IMR-90 (cell line): ENCODE data around the gene ABTB1. TPM values are rescaled to one million over a fixed set of nuclear protein-coding genes. Genes with fewer than 3 reads are reported as not detected.
A peak's percentile ranks its signal among the peaks of the same experiment; 100 is the strongest.

ENCODE experiments used
- ATAC-seq: fragments of 200-7000 bp; cut with Tn5 transposase; 2 replicates; pipeline ENCODE4 v1.9.1; 2020; ENCODE audit warnings: low read depth, mild to moderate bottlenecking, moderate library complexity
- BruUV-seq: library from RNA; stranded (reverse); fragments of 400-500 nt; replicated peaks from 2 replicates; lab custom pipeline; 2021; lab: Mats Ljungman, UMichigan
- CTCF ChIA-PET: fragments of 300-600 bp; formaldehyde crosslinking; extraction: SDS; loops from one replicate; lab custom pipeline; 2021; ENCODE audit warnings: antibody characterized with exemption; lab: Yijun Ruan, JAX
- POLR2A ChIA-PET: fragments of 300-600 bp; sonication (Branson Sonifier 250); formaldehyde crosslinking; loops from one replicate; lab custom pipeline; 2022; ENCODE audit warnings: antibody characterized with exemption; ENCODE audit not compliant: unreplicated experiment; lab: Charles Lee
- DNase-seq: peaks from one replicate; pipeline ENCODE4 v3.0.0; 2013
- H2AFZ ChIP-seq: replicated peaks from 2 replicates; pipeline ENCODE3; 2013; ENCODE audit warnings: low read length, mild to moderate bottlenecking; ENCODE audit not compliant: poor library complexity
- H2AK5ac ChIP-seq: 2 replicates; pipeline ENCODE4 v1.6.1; 2013; ENCODE audit warnings: low read depth, low read length, inconsistent platforms
- H2AK9ac ChIP-seq: replicated peaks from 2 replicates; pipeline ENCODE3; 2013; ENCODE audit warnings: mild to moderate bottlenecking, low read depth, low read length, moderate library complexity; ENCODE audit not compliant: poor library complexity
- H2BK120ac ChIP-seq: 2 replicates; pipeline ENCODE4 v1.6.1; 2013; ENCODE audit warnings: low read depth, low read length, inconsistent platforms
- H2BK15ac ChIP-seq: 3 replicates; pipeline ENCODE4 v1.6.1; 2013; ENCODE audit warnings: low read depth, low read length, inconsistent platforms
- H2BK20ac ChIP-seq: 2 replicates; pipeline ENCODE4 v1.6.1; 2013; ENCODE audit warnings: low read depth, mild to moderate bottlenecking, inconsistent platforms, low read length, moderate library complexity
- H2BK5ac ChIP-seq: 2 replicates; pipeline ENCODE4 v1.6.1; 2013; ENCODE audit warnings: mild to moderate bottlenecking, low read depth, low read length, inconsistent platforms; ENCODE audit not compliant: poor library complexity, severe bottlenecking
- H3K14ac ChIP-seq: replicated peaks from 2 replicates; pipeline ENCODE4 v1.6.1; 2013; ENCODE audit warnings: low read depth, low read length, inconsistent platforms
- H3K18ac ChIP-seq: 2 replicates; pipeline ENCODE4 v1.6.1; 2013; ENCODE audit warnings: low read depth, low read length, control low read depth
- H3K23ac ChIP-seq: 2 replicates; pipeline ENCODE4 v1.6.1; 2013; ENCODE audit warnings: low read depth, low read length, inconsistent platforms
- H3K27ac ChIP-seq: 2 replicates; pipeline ENCODE4 v1.5.1; 2013; ENCODE audit warnings: mild to moderate bottlenecking, control low read depth, low read length; ENCODE audit not compliant: insufficient read depth
- H3K27me3 ChIP-seq: 2 replicates; pipeline ENCODE4 v1.6.1; 2013; ENCODE audit warnings: low read length; ENCODE audit not compliant: control insufficient read depth, insufficient read depth
- H3K36me3 ChIP-seq: 2 replicates; pipeline ENCODE4 v1.6.1; 2013; ENCODE audit warnings: low read length, mixed read lengths; ENCODE audit not compliant: control insufficient read depth, insufficient read depth
- H3K4ac ChIP-seq: 2 replicates; pipeline ENCODE4 v1.6.1; 2013; ENCODE audit warnings: low read depth, low read length, inconsistent platforms
- H3K4me1 ChIP-seq: 2 replicates; pipeline ENCODE4 v1.6.1; 2013; ENCODE audit warnings: low read length, mixed read lengths; ENCODE audit not compliant: control insufficient read depth, insufficient read depth
- H3K4me2 ChIP-seq: 2 replicates; pipeline ENCODE4 v1.6.1; 2013; ENCODE audit warnings: low read depth, mild to moderate bottlenecking, control low read depth, low read length, moderate library complexity
- H3K4me3 ChIP-seq: 2 replicates; pipeline ENCODE4 v1.5.1; 2013; ENCODE audit warnings: low read depth, mild to moderate bottlenecking, control low read depth, low read length, moderate library complexity; ENCODE audit not compliant: insufficient read depth
- H3K56ac ChIP-seq: 2 replicates; pipeline ENCODE4 v1.6.1; 2013; ENCODE audit warnings: low read length, inconsistent platforms; ENCODE audit not compliant: insufficient read depth; ENCODE audit errors: extremely low read depth
- H3K79me1 ChIP-seq, 2 experiments: 2 replicates each; pipeline ENCODE4 v1.6.1; 2013; ENCODE audit warnings: low read length in 2 of 2, inconsistent platforms in 1 of 2, low read depth in 1 of 2
- H3K9ac ChIP-seq: 2 replicates; pipeline ENCODE4 v1.6.1; 2013; ENCODE audit warnings: low read depth, low read length, control low read depth
- H3K9me1 ChIP-seq: 2 replicates; pipeline ENCODE4 v1.6.1; 2013; ENCODE audit warnings: low read length, inconsistent platforms; ENCODE audit not compliant: insufficient read depth
- H3K9me3 ChIP-seq: 2 replicates; pipeline ENCODE4 v1.6.1; 2013; ENCODE audit warnings: low read length; ENCODE audit not compliant: control insufficient read depth, insufficient read depth
- H4K20me1 ChIP-seq: 2 replicates; pipeline ENCODE4 v1.6.1; 2013; ENCODE audit warnings: low read length, inconsistent platforms; ENCODE audit not compliant: insufficient read depth
- H4K5ac ChIP-seq: 2 replicates; pipeline ENCODE4 v1.6.1; 2013; ENCODE audit warnings: mild to moderate bottlenecking, low read depth, low read length, control low read depth
- H4K8ac ChIP-seq, 2 experiments: 2 replicates each; pipeline ENCODE4 v1.6.1; 2013; ENCODE audit warnings: low read depth in 2 of 2, low read length in 2 of 2, control low read depth in 1 of 2, inconsistent platforms in 1 of 2
- H4K91ac ChIP-seq: 2 replicates; pipeline ENCODE4 v1.6.1; 2013; ENCODE audit warnings: low read depth, low read length, inconsistent platforms; ENCODE audit not compliant: insufficient read depth
- BHLHE40 ChIP-seq: fragments of 150-350 bp; IDR thresholded peaks from 2 replicates; pipeline ENCODE4 v1.6.1; 2016; ENCODE audit warnings: mild to moderate bottlenecking, low read depth, low read length
- ELK1 ChIP-seq: fragments of 150-350 bp; IDR thresholded peaks from 2 replicates; pipeline ENCODE4 v1.6.1; 2016; ENCODE audit warnings: low read depth, mild to moderate bottlenecking, low read length, moderate library complexity, borderline replicate concordance
- NFE2L2 ChIP-seq: fragments of 150-350 bp; IDR thresholded peaks from 2 replicates; pipeline ENCODE4 v1.6.1; 2016; ENCODE audit warnings: low read depth, mild to moderate bottlenecking, low read length
- USF2 ChIP-seq: fragments of 150-350 bp; IDR thresholded peaks from 2 replicates; pipeline ENCODE4 v1.6.1; 2017; ENCODE audit warnings: mild to moderate bottlenecking, antibody characterized with exemption, low read length, low read depth
- WGBS, 2 experiments: methylation state at CpG; one replicate each; pipeline versions ENCODE4 v1.1.5 to v1.1.7; 2013; ENCODE audit warnings: missing lambda C conversion rate in 2 of 2; ENCODE audit not compliant: insufficient read length in 1 of 2; ENCODE audit errors: extremely low coverage in 2 of 2; 5-methylcytosine and 5-hydroxymethylcytosine counted together
- dilution Hi-C: fragments of 300-500 bp; cut with HindIII; formaldehyde crosslinking; loops from one replicate; pipeline ENCODE4 v1.14.3; 2018; ENCODE audit warnings: low sequenced_read_pairs; ENCODE audit not compliant: unreplicated experiment
- in situ Hi-C: fragments of 300-500 bp; cut with MboI; formaldehyde crosslinking; loops from 3 replicates; pipeline ENCODE4 v1.14.3; 2019; ENCODE audit warnings: low sequenced_read_pairs, inconsistent platforms, mixed read lengths
- intact Hi-C: fragments of 100-400 bp; cut with micrococcal nuclease; formaldehyde crosslinking; loops from 2 replicates; pipeline ENCODE4 v1.10.0; 2022
- polyA plus RNA-seq, 3 experiments: library from polyadenylated mRNA; depleted of rRNA; stranded (reverse); fragments of >200 nt; gene quantifications; 2 replicates each; pipeline ENCODE4 v1.2.3, GENCODE V29; 2012; ENCODE audit warnings: low replicate concordance in 1 of 3
- total RNA-seq: library from RNA; depleted of rRNA; stranded (reverse); fragments of >200 nt; gene quantifications from 2 replicates; pipeline ENCODE4 v1.2.3, GENCODE V29; 2012

ABTB1 gene
- total and polyA plus RNA-seq, 2 of the 4 experiments (the other 2 are of a cell fraction), result 3.2 to 23.0 TPM

- Histone ChIP-seq H2BK15ac (no peak overlapping the region), H3K4me2 (no peak overlapping the region; the same call in 1 of the 2 replicates)
- 100% methylated on average over 5 of the region's 20 CpGs; no CpG with 5 or more reads in 1 of the 2 experiments for WGBS, 2 experiments
Observed at GRCh38 chr3:127670761-127671522, 1.8 kb upstream of the ABTB1 start.

More at GRCh38 chr3:127670761-127671522, 1.8 kb upstream of the ABTB1 start:
- Histone ChIP-seq H3K27ac (no peak overlapping the region), H3K9me1 (peaks cover 10% of the 10 kb centered on the region; the same call in 1 of the 2 replicates), H2AK5ac (peak overlapping the region; percentile 50; the same call in 1 of the 2 replicates), H2BK120ac (0 out of 2 replicates have a peak overlapping the region, but pooled peaks have one; percentile 4), H2BK20ac (no peak overlapping the region), H3K14ac (no peak overlapping the region), H2AK9ac (peak overlapping the region; percentile 100), H3K23ac (no peak overlapping the region), H4K91ac (no peak overlapping the region), H3K79me1 (peaks cover 19 to 35% of the 10 kb centered on the region in 2 experiments), H3K4me3 (no peak overlapping the region), H4K20me1 (no peaks in the 10 kb centered on the region; the same call in none of the 2 replicates), H2BK5ac (no peak overlapping the region), H3K18ac (no peak overlapping the region), H3K36me3 (no peaks in the 10 kb centered on the region; the same call in 1 of the 2 replicates), H3K9ac (no peak overlapping the region), H3K27me3 (no peaks in the 10 kb centered on the region; the same call in 1 of the 2 replicates), H3K4ac (no peak overlapping the region), H3K9me3 (no peaks in the 10 kb centered on the region), H3K4me1 (peaks cover 10% of the 10 kb centered on the region), H2AFZ (peak overlapping the region; percentile 51), H4K8ac (peak overlapping the region in 1 of 2 experiments; percentile 99; a peak in 2 of 4 replicates), H4K5ac (no peak overlapping the region), H3K56ac (no peak overlapping the region)
- ChIA-PET CTCF (interaction anchor here (0.5 kb wide), 1 partner anchor 466 kb away, joined by 3 read pairs; no protein-coding TSS in a partner anchor), POLR2A (no interaction called here)
- BruUV-seq, result no TSS peak
- intact Hi-C loops, result no loop called here
- TF ChIP-seq USF2, result no peak
- no peak for TF ChIP-seq NFE2L2
- no peak for TF ChIP-seq ELK1
- no peak for TF ChIP-seq BHLHE40
- dilution Hi-C loops, result no loop called here
- ATAC-seq (no peak), DNase-seq (no peak)
- in situ Hi-C loops, result no loop called here
